ENCODE measurements around the gene TST.

The TST gene

GRCh38 chr22:37019309-37020191 lies at the start of gene TST, which contains the start of gene MPST:
Gene TST, minus strand, starts transcription at chr22:37019447. Its CDS starts 715 bp downstream, at chr22:37018732.
Gene MPST, plus strand, starts transcription at chr22:37019742. Its CDS starts 95 bp downstream, at chr22:37019837.
- DNase-seq (ENCODE audit: low spot score): peak; percentile 75

GRCh38 chr22:37068859-37069258 lies 49.6 kb upstream of the TST start:
- DNase-seq (ENCODE audit: low spot score): no peak

GRCh38 chr22:37067428-37067827 lies 48.2 kb upstream of the TST start:
- DNase-seq (ENCODE audit: low spot score): no peak

GRCh38 chr22:37065961-37066360 lies 46.7 kb upstream of the TST start:
- no peak for DNase-seq (ENCODE audit: low spot score)

GRCh38 chr22:37065180-37065579 lies 45.9 kb upstream of the TST start:
- no peak for DNase-seq (ENCODE audit: low spot score)

- no peak for DNase-seq (ENCODE audit: low spot score)
These were observed 45.3 kb upstream of the TST start for GRCh38 chr22:37064553-37064952.

- no peak for DNase-seq (ENCODE audit: low spot score)
These were observed 44.5 kb upstream of the TST start for GRCh38 chr22:37063431-37064420.

- DNase-seq (ENCODE audit: low spot score): no peak
These were observed 43.6 kb upstream of the TST start for GRCh38 chr22:37062702-37063381.

- DNase-seq (ENCODE audit: low spot score): no peak
These were observed 43.1 kb upstream of the TST start for GRCh38 chr22:37062376-37062675.

GRCh38 chr22:37061611-37062375 lies 42.5 kb upstream of the TST start:
- no peak for DNase-seq (ENCODE audit: low spot score)

- no peak for DNase-seq (ENCODE audit: low spot score)
These were observed 41.8 kb upstream of the TST start for GRCh38 chr22:37060801-37061610.

GRCh38 chr22:37059876-37060449 lies 40.7 kb upstream of the TST start:
- DNase-seq (ENCODE audit: low spot score): no peak

- no peak for DNase-seq (ENCODE audit: low spot score)
These were observed 39.9 kb upstream of the TST start for GRCh38 chr22:37058917-37059701.

GRCh38 chr22:37057796-37058510 lies 38.7 kb upstream of the TST start:
- no peak for DNase-seq (ENCODE audit: low spot score)

GRCh38 chr22:37057226-37057625 lies 38.0 kb upstream of the TST start:
- no peak for DNase-seq (ENCODE audit: low spot score)

- DNase-seq (ENCODE audit: low spot score): no peak
These were observed 37.0 kb upstream of the TST start for GRCh38 chr22:37056246-37056645.

- DNase-seq (ENCODE audit: low spot score): no peak
These were observed 35.5 kb upstream of the TST start for GRCh38 chr22:37054600-37055365.

GRCh38 chr22:37054056-37054395 lies 34.8 kb upstream of the TST start:
- no peak for DNase-seq (ENCODE audit: low spot score)
